ENCODE data around the gene GTF3C1.
A peak's percentile ranks its signal among the peaks of the same experiment; 100 is the strongest.
"Not testable (repeated sequence)": the region's sequence is repeated elsewhere in the genome, so short reads cannot be mapped to it uniquely, and the experiment has no call there.

Gene GTF3C1

GRCh38 chr16:27444015-27444414 is 105.7 kb downstream of the GTF3C1 start:
- peak; percentile 45 for DNase-seq (ENCODE audit: low spot score)

GRCh38 chr16:27441998-27442397 is 107.7 kb downstream of the GTF3C1 start:
- no peak for DNase-seq (ENCODE audit: low spot score)

- no peak for DNase-seq (ENCODE audit: low spot score)
Measured at GRCh38 chr16:27441276-27441675, 108.4 kb downstream of the GTF3C1 start.

- DNase-seq (ENCODE audit: low spot score), result no peak
Measured at GRCh38 chr16:27439271-27440018, 110.3 kb downstream of the GTF3C1 start.

DNA sequence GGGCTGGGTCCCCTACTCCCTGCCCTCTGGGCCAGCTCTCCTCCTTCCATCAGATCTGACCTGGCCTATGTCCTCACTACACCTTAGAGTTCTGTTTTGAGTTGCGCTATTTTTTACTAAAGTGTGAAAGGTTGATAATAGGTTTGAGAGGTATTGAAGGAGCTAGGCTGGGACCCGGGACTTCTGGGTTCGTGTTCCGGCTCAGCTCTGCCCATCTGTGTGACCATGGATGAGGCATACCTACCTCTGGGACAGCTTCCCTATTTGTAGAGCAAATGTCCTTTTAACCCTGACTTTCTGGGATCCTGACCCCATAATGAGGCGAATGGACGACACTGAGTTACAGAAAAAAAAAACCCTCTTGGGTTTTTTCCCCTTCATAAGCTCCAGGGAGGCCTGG is 111.8 kb downstream of the GTF3C1 start:
- DNase-seq (ENCODE audit: low spot score), result no peak

- DNase-seq (ENCODE audit: low spot score), result no peak
Measured at GRCh38 chr16:27436921-27437650, 112.6 kb downstream of the GTF3C1 start.

DNA sequence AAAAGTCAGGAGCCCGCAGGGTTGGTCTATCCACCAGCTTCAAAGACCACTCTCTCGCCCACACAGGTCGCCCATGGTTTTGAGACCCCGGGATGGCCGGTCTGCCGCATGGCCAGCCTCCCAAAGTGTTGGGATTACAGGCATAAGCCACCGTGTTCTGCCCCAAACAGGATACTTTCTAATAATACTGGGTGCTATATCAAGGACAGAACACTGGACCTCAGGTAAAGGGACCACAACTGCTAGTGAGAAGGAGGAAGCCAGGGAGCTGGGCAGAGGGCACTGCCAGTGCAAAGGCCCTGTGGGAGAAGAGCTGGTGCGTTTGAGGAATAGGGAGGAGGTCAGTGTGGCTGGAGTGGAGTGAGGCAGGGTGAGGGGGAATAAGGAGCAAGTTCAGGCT is 113.6 kb downstream of the GTF3C1 start:
- no peak for DNase-seq (ENCODE audit: low spot score)

GRCh38 chr16:27435146-27435545 is 114.6 kb downstream of the GTF3C1 start:
- DNase-seq (ENCODE audit: low spot score), result not testable (repeated sequence)

DNA sequence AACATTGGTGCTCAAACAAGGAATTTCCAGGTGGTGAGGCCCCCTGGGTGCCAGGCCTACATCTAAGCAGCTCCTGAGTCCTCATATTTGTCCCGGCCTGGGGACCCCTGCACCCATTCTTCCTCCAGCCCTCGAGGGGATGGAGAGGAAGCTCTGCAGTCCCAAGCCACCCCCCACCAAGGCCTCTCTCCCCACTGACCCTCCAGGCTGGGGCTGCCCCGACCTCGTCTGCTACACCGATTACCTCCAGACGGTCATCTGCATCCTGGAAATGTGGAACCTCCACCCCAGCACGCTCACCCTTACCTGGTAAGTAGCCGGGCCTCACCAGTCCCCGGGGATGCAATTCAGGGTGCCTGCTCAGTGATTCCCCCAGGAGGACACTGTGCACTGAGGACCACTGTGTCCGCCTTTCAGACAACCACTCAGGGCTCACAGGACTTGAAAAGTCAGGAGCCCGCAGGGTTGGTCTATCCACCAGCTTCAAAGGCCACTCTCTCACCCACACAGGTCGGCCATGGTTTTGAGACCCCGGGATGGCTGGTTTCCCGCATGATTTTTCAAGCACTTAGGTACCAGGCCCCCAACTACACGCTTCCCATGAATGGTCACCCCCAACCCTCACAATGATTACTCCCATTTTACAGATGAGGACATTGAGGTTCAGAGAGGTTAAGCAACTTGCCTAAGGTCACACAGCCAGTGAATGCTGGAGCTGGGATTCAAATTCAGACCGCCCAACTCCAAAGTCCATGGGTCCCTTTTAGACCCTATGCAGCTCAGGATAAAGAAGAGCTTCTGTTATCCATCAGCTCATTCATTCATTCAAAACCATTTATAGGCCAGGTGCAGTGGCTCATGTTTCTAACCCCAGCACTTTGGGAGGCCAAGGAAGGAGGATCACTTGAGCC is 115.3 kb downstream of the GTF3C1 start:
- DNase-seq (ENCODE audit: low spot score), result no peak

DNA sequence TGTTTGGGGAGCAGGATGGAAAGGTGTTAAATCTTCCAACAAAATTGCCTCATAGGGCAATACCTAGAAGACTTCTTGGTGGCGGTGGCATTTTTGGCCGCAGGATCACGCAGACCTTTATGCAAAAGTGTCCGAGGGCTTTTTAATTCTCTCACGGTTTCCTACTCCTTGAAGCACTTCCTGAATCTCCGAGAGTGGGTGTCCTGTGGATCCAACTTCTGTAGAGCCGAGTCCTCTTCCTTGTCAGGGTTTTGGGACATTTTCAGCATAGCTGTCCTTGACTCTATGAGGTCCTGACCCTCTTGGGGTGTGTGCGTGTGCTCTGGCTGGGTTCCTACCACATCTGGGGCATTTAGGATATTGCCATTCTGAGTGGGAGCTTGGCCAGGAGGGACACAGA is 116.1 kb downstream of the GTF3C1 start:
- no peak for DNase-seq (ENCODE audit: low spot score)

- not testable (repeated sequence) for DNase-seq (ENCODE audit: low spot score)
Measured at GRCh38 chr16:27433191-27433590, 116.5 kb downstream of the GTF3C1 start.

- peak; percentile 71 for DNase-seq (ENCODE audit: low spot score)
Measured at GRCh38 chr16:27432558-27432957, 117.2 kb downstream of the GTF3C1 start.

DNA sequence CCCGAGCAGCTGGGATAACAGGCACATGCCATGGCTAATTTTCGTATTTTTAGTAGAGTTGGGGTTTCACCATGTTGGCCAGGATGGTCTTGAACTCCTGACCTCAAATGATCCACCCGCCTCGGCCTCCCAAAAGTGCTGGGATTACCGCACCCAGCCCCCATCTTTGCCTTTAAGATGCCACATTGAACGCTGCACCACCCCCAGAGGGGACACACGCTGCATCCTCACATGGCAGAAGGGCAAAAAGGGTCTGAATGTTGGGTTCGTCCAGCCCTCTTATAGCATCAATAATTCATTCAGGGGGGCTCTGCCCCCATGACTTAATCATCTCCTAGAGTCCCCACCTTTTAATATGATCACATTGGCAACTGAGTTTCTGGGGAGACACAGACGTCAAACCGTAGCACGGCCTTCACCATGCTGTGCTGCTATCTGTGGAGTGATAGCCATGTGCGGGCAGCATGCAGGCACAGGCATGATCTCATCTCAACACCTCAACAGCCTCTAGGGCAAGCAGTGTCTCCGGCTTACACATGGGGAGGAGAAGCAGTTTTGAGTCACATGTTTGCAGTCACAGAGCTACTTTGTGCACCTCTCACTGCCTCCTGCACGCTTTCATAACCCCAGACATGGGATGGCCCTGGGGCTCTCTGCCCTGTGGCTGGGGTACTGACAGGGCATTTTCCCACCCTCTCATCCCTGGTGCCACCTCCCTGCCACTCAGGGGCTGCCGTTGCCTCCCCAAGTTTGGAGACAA is 117.8 kb downstream of the GTF3C1 start:
- DNase-seq (ENCODE audit: low spot score), result peak; percentile 48

GRCh38 chr16:27430923-27431484 is 118.7 kb downstream of the GTF3C1 start:
- DNase-seq (ENCODE audit: low spot score), result no peak

DNA sequence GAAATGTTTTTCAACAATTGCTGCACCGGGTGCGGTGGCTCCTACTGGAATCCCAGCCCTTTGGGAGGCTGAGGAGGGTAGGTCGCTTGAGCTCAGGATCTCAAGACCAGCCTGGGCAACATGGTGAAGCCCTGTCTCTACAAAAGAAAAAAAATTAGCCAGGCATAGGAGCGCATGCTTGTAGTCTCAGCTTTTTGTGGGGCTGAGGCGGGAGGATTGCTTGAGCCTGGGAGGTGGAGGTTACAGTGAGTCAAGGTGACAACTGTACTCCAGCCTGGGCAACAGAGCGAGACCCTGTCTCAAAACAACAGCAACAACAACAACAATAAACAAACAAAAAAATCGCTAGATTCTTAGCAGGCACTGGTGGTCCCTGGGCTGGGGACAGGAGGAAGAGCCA is 119.2 kb downstream of the GTF3C1 start:
- DNase-seq (ENCODE audit: low spot score), result no peak

- DNase-seq (ENCODE audit: low spot score), result no peak
Measured at GRCh38 chr16:27429981-27430441, 119.7 kb downstream of the GTF3C1 start.

- no peak for DNase-seq (ENCODE audit: low spot score)
Measured at GRCh38 chr16:27429330-27429871, 120.3 kb downstream of the GTF3C1 start.

- no peak for DNase-seq (ENCODE audit: low spot score)
Measured at GRCh38 chr16:27428026-27428785, 121.5 kb downstream of the GTF3C1 start.

DNA sequence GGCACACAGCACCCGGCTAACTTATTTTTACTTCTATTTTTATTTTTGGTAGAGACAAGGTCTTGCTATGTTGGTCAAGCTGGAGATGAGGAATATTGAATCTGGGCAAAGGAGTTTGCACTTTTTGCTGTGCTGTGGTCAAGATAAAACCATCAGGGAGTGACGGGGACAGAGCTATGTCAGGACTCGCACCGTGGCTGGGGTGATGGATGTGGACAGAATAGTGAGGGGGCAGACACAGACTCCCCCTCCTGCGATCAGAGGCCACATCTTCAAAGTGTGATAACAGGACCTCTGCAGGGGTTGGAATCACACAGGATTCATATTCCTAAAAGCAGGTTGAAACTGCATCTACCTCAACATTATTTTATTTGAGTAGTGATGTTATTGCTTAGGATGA is 122.2 kb downstream of the GTF3C1 start:
- DNase-seq (ENCODE audit: low spot score), result no peak

All from GM03348 (cell line).